Measurements from ENCODE around the gene VMAC. TPM values are rescaled to one million over a fixed set of nuclear protein-coding genes. Genes with fewer than 3 reads are reported as not detected.

The VMAC gene
- total and polyA plus RNA-seq, 2 donors (not counting 1 experiment from before 2014, with no cell fraction given): 27.1 to 27.2 TPM

DNA sequence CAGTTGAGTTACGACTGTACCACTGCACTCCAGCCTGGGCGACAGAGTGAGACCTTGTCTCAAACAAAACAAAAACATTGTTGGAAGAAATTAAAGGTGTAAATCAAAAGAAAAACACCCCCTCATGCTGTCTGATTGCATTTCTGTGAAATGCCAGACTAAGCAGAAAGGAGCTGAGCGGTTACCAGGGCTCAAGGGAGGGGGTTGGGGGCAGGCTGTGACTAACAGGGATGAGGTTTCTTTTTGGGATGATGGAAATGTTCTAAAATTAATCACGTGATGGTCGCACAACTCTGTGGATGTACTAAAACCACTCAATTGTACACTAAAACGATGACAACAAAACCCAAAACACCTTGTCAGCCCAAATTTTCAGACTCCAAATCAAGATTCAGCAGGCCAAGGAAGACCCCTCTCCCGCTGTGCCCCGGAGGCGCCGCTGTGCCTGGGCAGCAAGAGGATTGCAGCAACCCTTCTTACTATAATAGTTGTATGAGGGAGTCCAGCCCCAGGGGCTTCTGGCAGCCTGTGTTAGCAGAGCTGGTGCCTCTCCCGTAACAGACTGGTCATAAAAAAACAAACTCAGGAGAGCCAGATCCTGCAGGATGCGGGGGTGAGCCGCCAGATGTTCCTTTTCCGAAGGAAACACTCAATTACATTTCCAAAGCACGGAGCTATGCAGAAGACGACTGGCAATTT is 30.3 kb downstream of the VMAC start:
- H3K36me3 ChIP-seq (replicated peaks in 1 of 2; ENCODE audit: control extremely low read depth in 1 of 2, control insufficient read depth in 1 of 2, extremely low read depth in 1 of 2, insufficient read depth in 2 of 2, low read length in 1 of 2): peaks cover 0 to 72% of the 10 kb centered on the region in 2 experiments
- DNase-seq: no peak
- peaks cover 70% of the 10 kb centered on the region for H4K20me1 ChIP-seq (ENCODE audit: control insufficient read depth, insufficient read depth, low read length, poor library complexity, severe bottlenecking)
- H3K9me3 ChIP-seq (ENCODE audit: control extremely low read depth in 1 of 3, control insufficient read depth in 2 of 3, insufficient read depth in 1 of 3, low read length in 2 of 3): no peaks in the 10 kb centered on the region
- H3K27me3 ChIP-seq (replicated peaks in 1 of 4; ENCODE audit: control extremely low read depth in 1 of 4, control insufficient read depth in 3 of 4, insufficient read depth in 4 of 4, low read length in 3 of 4): no peaks in the 10 kb centered on the region
- no peak overlapping the region for H3K4me3 Mint-ChIP-seq
- no peak overlapping the region for H3K27ac ChIP-seq (ENCODE audit: low read length in 2 of 2)
- WGBS (ENCODE audit: insufficient coverage): 96% methylated on average over 7 of the region's 16 CpGs
- peaks cover 51% of the 10 kb centered on the region for H3K79me2 ChIP-seq (ENCODE audit: control insufficient read depth, insufficient read depth, low read length)
- H3K27ac Mint-ChIP-seq: no peak overlapping the region
- no peak overlapping the region for H2AFZ ChIP-seq (ENCODE audit: insufficient read depth, low read depth, low read length, poor library complexity, severe bottlenecking)
- no peak overlapping the region for H3K4me2 ChIP-seq (replicated peaks; ENCODE audit: low read depth, low read length, poor library complexity, severe bottlenecking)
- no peak overlapping the region for H3K4me3 ChIP-seq (ENCODE audit: control extremely low read depth in 1 of 5, extremely low read depth in 1 of 5, insufficient read depth in 1 of 5, low read depth in 2 of 5, low read length in 4 of 5)
- ChIA-PET CTCF (no interaction called here), POLR2A (no interaction called here)
- no peaks in the 10 kb centered on the region for H3K27me3 Mint-ChIP-seq
- intact Hi-C loops (cut with micrococcal nuclease): no loop called here
- TF ChIP-seq, protein P1, sequence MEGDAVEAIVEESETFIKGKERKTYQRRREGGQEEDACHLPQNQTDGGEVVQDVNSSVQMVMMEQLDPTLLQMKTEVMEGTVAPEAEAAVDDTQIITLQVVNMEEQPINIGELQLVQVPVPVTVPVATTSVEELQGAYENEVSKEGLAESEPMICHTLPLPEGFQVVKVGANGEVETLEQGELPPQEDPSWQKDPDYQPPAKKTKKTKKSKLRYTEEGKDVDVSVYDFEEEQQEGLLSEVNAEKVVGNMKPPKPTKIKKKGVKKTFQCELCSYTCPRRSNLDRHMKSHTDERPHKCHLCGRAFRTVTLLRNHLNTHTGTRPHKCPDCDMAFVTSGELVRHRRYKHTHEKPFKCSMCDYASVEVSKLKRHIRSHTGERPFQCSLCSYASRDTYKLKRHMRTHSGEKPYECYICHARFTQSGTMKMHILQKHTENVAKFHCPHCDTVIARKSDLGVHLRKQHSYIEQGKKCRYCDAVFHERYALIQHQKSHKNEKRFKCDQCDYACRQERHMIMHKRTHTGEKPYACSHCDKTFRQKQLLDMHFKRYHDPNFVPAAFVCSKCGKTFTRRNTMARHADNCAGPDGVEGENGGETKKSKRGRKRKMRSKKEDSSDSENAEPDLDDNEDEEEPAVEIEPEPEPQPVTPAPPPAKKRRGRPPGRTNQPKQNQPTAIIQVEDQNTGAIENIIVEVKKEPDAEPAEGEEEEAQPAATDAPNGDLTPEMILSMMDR (IDR thresholded peaks at IDR 0.05): no peak
- TF ChIP-seq EZH2 (IDR thresholded peaks at IDR 0.05; ENCODE audit: borderline replicate concordance, insufficient read depth, low read depth, low read length, poor library complexity, severe bottlenecking): no peak
- no peak overlapping the region for H3K9ac ChIP-seq (ENCODE audit: low read length)
- H3K4me1 ChIP-seq (ENCODE audit: control insufficient read depth in 2 of 2, insufficient read depth in 2 of 2, low read length in 2 of 2): no peaks in the 10 kb centered on the region
- ATAC-seq (ENCODE audit: low read depth): no peak
- H3K4me1 Mint-ChIP-seq: no peaks in the 10 kb centered on the region
- H3K9me3 Mint-ChIP-seq (ENCODE audit: insufficient read depth): no peaks in the 10 kb centered on the region

DNA sequence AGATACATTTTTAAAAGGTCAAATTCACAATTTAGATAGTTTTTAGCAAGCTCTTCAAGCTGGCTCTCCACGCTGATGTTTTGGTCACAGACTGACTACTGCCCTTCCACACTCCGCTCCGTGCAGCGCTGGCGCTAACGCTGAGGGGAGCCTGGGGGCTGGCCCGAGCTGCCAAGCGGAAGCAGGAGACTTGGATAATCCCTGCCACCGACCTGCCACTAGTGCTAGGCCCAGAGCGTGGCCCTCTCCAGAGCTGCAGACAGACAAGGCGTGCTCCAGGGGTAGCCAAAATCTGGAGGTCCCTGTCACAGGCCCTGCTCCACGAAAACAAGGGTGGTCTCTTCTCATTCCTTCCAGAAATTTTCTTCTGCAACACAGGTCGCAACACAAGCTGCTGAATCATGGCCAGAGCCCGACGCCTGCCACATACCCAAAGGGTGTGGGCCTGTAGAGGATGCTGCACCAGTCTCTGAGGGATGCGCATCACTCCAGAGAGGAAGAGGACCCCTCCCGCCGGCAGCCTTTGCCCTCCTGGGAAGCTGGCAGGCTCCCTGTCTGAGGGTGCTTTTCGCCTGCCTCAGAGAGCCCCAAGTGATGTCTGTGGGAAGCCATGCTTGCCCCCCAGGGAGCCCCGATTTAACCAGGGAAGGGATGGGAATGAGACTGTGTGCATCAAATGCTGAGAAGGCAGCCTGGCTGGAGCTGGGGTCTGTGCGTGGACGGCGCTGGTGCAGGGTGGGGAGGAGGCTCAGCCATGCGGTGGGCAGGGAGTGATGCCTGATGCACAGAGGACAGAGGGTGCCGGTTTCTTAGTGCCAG is 31.0 kb downstream of the VMAC start:
- Mint-ChIP-seq H3K27me3 (no peaks in the 10 kb centered on the region), H3K4me3 (no peak overlapping the region), H3K9me3 (ENCODE audit: insufficient read depth) (no peaks in the 10 kb centered on the region), H3K4me1 (no peaks in the 10 kb centered on the region), H3K27ac (no peak overlapping the region)
- Histone ChIP-seq H3K36me3 (replicated peaks in 1 of 2; ENCODE audit: control extremely low read depth in 1 of 2, control insufficient read depth in 1 of 2, extremely low read depth in 1 of 2, insufficient read depth in 2 of 2, low read length in 1 of 2) (peaks cover 2 to 71% of the 10 kb centered on the region in 2 experiments), H3K79me2 (ENCODE audit: control insufficient read depth, insufficient read depth, low read length) (peaks cover 59% of the 10 kb centered on the region), H3K4me2 (replicated peaks; ENCODE audit: low read depth, low read length, poor library complexity, severe bottlenecking) (no peak overlapping the region), H3K27ac (ENCODE audit: low read length in 2 of 2) (no peak overlapping the region), H3K4me1 (ENCODE audit: control insufficient read depth in 2 of 2, insufficient read depth in 2 of 2, low read length in 2 of 2) (no peaks in the 10 kb centered on the region), H2AFZ (ENCODE audit: insufficient read depth, low read depth, low read length, poor library complexity, severe bottlenecking) (no peak overlapping the region), H3K9ac (ENCODE audit: low read length) (no peak overlapping the region), H3K27me3 (replicated peaks in 1 of 4; ENCODE audit: control extremely low read depth in 1 of 4, control insufficient read depth in 3 of 4, insufficient read depth in 4 of 4, low read length in 3 of 4) (no peaks in the 10 kb centered on the region), H4K20me1 (ENCODE audit: control insufficient read depth, insufficient read depth, low read length, poor library complexity, severe bottlenecking) (peaks cover 78% of the 10 kb centered on the region), H3K4me3 (ENCODE audit: control extremely low read depth in 1 of 5, extremely low read depth in 1 of 5, insufficient read depth in 1 of 5, low read depth in 2 of 5, low read length in 4 of 5) (no peak overlapping the region), H3K9me3 (ENCODE audit: control extremely low read depth in 1 of 3, control insufficient read depth in 2 of 3, insufficient read depth in 1 of 3, low read length in 2 of 3) (no peaks in the 10 kb centered on the region)
- intact Hi-C loops (cut with micrococcal nuclease): no loop called here
- DNase-seq (no peak), ATAC-seq (ENCODE audit: low read depth) (no peak)
- ChIA-PET CTCF (interaction anchor here (1.5 kb wide), 1 partner anchor 32 kb away, joined by 4 read pairs; no protein-coding TSS in a partner anchor), POLR2A (no interaction called here)
- WGBS (ENCODE audit: insufficient coverage): 99% methylated on average over 25 of the region's 25 CpGs
- no peak for TF ChIP-seq EZH2 (IDR thresholded peaks at IDR 0.05; ENCODE audit: borderline replicate concordance, insufficient read depth, low read depth, low read length, poor library complexity, severe bottlenecking)
- TF ChIP-seq, protein P1 (IDR thresholded peaks at IDR 0.05): no peak

All from B cell (primary cell).